Mesendoderm (in vitro differentiated cells): Measurements from ENCODE around the gene PAFAH2.

Source experiments
- DNase-seq: peaks from one replicate; pipeline ENCODE4 v3.0.0; 2013
- H2AK5ac ChIP-seq: 2 replicates; pipeline ENCODE4 v1.6.1; 2013; ENCODE audit warnings: low read length, inconsistent platforms
- H2BK120ac ChIP-seq: 2 replicates; pipeline ENCODE4 v1.6.1; 2013; ENCODE audit warnings: low read depth, mild to moderate bottlenecking, low read length, moderate library complexity, mixed read lengths
- H2BK15ac ChIP-seq: replicated peaks from 2 replicates; pipeline ENCODE4 v1.6.1; 2013; ENCODE audit warnings: low read depth, mild to moderate bottlenecking, moderate library complexity
- H2BK5ac ChIP-seq: 2 replicates; pipeline ENCODE4 v1.6.1; 2013; ENCODE audit warnings: low read length, inconsistent platforms
- H3K18ac ChIP-seq: 2 replicates; pipeline ENCODE4 v1.6.1; 2013; ENCODE audit warnings: mild to moderate bottlenecking, low read length, mixed read lengths
- H3K23ac ChIP-seq: one replicate; pipeline ENCODE4 v1.6.1; 2013; ENCODE audit warnings: low read length
- H3K27ac ChIP-seq: 2 replicates; pipeline ENCODE4 v1.5.1; 2013; ENCODE audit warnings: low read depth, mild to moderate bottlenecking, inconsistent platforms, low read length, moderate library complexity
- H3K27me3 ChIP-seq: 2 replicates; pipeline ENCODE4 v1.6.1; 2013; ENCODE audit warnings: low read length, control low read depth, mild to moderate bottlenecking, inconsistent platforms; ENCODE audit not compliant: insufficient read depth, poor library complexity
- H3K36me3 ChIP-seq: 2 replicates; pipeline ENCODE4 v1.6.1; 2013; ENCODE audit warnings: low read length, inconsistent platforms; ENCODE audit not compliant: control insufficient read depth, insufficient read depth
- H3K4ac ChIP-seq: one replicate; pipeline ENCODE4 v1.6.1; 2013; ENCODE audit warnings: low read depth, mild to moderate bottlenecking, low read length, moderate library complexity
- H3K4me1 ChIP-seq: 2 replicates; pipeline ENCODE4 v1.6.1; 2013; ENCODE audit warnings: low read depth, low read length, inconsistent platforms; ENCODE audit not compliant: control insufficient read depth
- H3K4me2 ChIP-seq: 2 replicates; pipeline ENCODE4 v1.6.1; 2013; ENCODE audit warnings: low read length
- H3K4me3 ChIP-seq: 2 replicates; pipeline ENCODE4 v1.5.1; 2013; ENCODE audit warnings: mild to moderate bottlenecking, low read length
- H3K56ac ChIP-seq: one replicate; pipeline ENCODE4 v1.6.1; 2013; ENCODE audit warnings: low read length
- H3K79me1 ChIP-seq: 2 replicates; pipeline ENCODE4 v1.6.1; 2013; ENCODE audit warnings: low read length, inconsistent platforms
- H3K79me2 ChIP-seq: 2 replicates; pipeline ENCODE4 v1.6.1; 2013; ENCODE audit warnings: mild to moderate bottlenecking, low read length; ENCODE audit not compliant: control insufficient read depth, insufficient read depth
- H3K9ac ChIP-seq: 2 replicates; pipeline ENCODE4 v1.6.1; 2013; ENCODE audit warnings: low read length, inconsistent platforms
- H4K5ac ChIP-seq: one replicate; pipeline ENCODE4 v1.6.1; 2013; ENCODE audit warnings: low read length
- H4K8ac ChIP-seq: one replicate; pipeline ENCODE4 v1.6.1; 2013; ENCODE audit warnings: low read depth, mild to moderate bottlenecking, control low read depth, low read length, moderate library complexity
- WGBS: extraction: QIAGEN DNeasy Blood & Tissue Kit; methylation state at CpG from one replicate; pipeline ENCODE4 v1.1.7; 2013; ENCODE audit warnings: low lambda C conversion rate, missing lambda C conversion rate; ENCODE audit not compliant: insufficient coverage; ENCODE audit errors: extremely low coverage; 5-methylcytosine and 5-hydroxymethylcytosine counted together

PAFAH2 gene

GRCh38 chr1:26044414-26044813 lies 46.6 kb upstream of the PAFAH2 start:
- H2AK5ac ChIP-seq: no peak overlapping the region
- WGBS: no CpG with 5 or more reads among the region's 3 CpGs
- no peak overlapping the region for H3K9ac ChIP-seq
- H3K27ac ChIP-seq: no peak overlapping the region
- no peak overlapping the region for H3K4me3 ChIP-seq
- H3K27me3 ChIP-seq: peaks cover 25% of the 10 kb centered on the region
- no peaks in the 10 kb centered on the region for H3K36me3 ChIP-seq
- no peaks in the 10 kb centered on the region for H3K79me2 ChIP-seq
- no peak overlapping the region for H4K5ac ChIP-seq
- no peak overlapping the region for H2BK120ac ChIP-seq
- H2BK15ac ChIP-seq: no peak overlapping the region
- no peak overlapping the region for H3K56ac ChIP-seq
- H3K4me2 ChIP-seq: no peak overlapping the region
- DNase-seq: no peak
- no peak overlapping the region for H4K8ac ChIP-seq
- H3K79me1 ChIP-seq: no peaks in the 10 kb centered on the region
- no peak overlapping the region for H3K18ac ChIP-seq
- H3K4ac ChIP-seq: no peak overlapping the region
- no peaks in the 10 kb centered on the region for H3K4me1 ChIP-seq
- H3K23ac ChIP-seq: no peak overlapping the region
- no peak overlapping the region for H2BK5ac ChIP-seq

GRCh38 chr1:26043765-26044164 lies 45.9 kb upstream of the PAFAH2 start:
- H4K8ac ChIP-seq: no peak overlapping the region
- no peak overlapping the region for H2BK5ac ChIP-seq
- peaks cover 25% of the 10 kb centered on the region for H3K27me3 ChIP-seq
- WGBS: no CpG with 5 or more reads among the region's 2 CpGs
- H3K18ac ChIP-seq: no peak overlapping the region
- no peak overlapping the region for H3K4me2 ChIP-seq
- H2BK120ac ChIP-seq: no peak overlapping the region
- H3K9ac ChIP-seq: no peak overlapping the region
- no peaks in the 10 kb centered on the region for H3K79me1 ChIP-seq
- H3K23ac ChIP-seq: no peak overlapping the region
- no peak overlapping the region for H3K4ac ChIP-seq
- DNase-seq: no peak
- H3K4me1 ChIP-seq: no peaks in the 10 kb centered on the region
- no peak overlapping the region for H3K4me3 ChIP-seq
- H3K79me2 ChIP-seq: no peaks in the 10 kb centered on the region
- peak overlapping the region; percentile 11 for H3K56ac ChIP-seq
- no peaks in the 10 kb centered on the region for H3K36me3 ChIP-seq
- no peak overlapping the region for H2BK15ac ChIP-seq
- H4K5ac ChIP-seq: no peak overlapping the region
- H2AK5ac ChIP-seq: no peak overlapping the region
- H3K27ac ChIP-seq: no peak overlapping the region

GRCh38 chr1:26041978-26042377 lies 44.1 kb upstream of the PAFAH2 start:
- no peaks in the 10 kb centered on the region for H3K79me1 ChIP-seq
- no CpG with 5 or more reads among the region's 4 CpGs for WGBS
- no peaks in the 10 kb centered on the region for H3K79me2 ChIP-seq
- H3K4me2 ChIP-seq: no peak overlapping the region
- no peak overlapping the region for H3K23ac ChIP-seq
- H4K5ac ChIP-seq: no peak overlapping the region
- no peaks in the 10 kb centered on the region for H3K36me3 ChIP-seq
- no peak overlapping the region for H3K9ac ChIP-seq
- H2AK5ac ChIP-seq: no peak overlapping the region
- H3K56ac ChIP-seq: no peak overlapping the region
- H3K4me1 ChIP-seq: no peaks in the 10 kb centered on the region
- no peak overlapping the region for H4K8ac ChIP-seq
- DNase-seq: no peak
- no peak overlapping the region for H3K27ac ChIP-seq
- H3K4me3 ChIP-seq: no peak overlapping the region
- no peak overlapping the region for H2BK5ac ChIP-seq
- H3K27me3 ChIP-seq: peaks cover 17% of the 10 kb centered on the region
- H3K18ac ChIP-seq: no peak overlapping the region
- H2BK15ac ChIP-seq: no peak overlapping the region
- no peak overlapping the region for H3K4ac ChIP-seq
- H2BK120ac ChIP-seq: no peak overlapping the region

- H3K9ac ChIP-seq: no peak overlapping the region
- no peak overlapping the region for H3K18ac ChIP-seq
- H3K4ac ChIP-seq: no peak overlapping the region
- no CpG with 5 or more reads among the region's 7 CpGs for WGBS
- H3K23ac ChIP-seq: no peak overlapping the region
- DNase-seq: no peak
- no peaks in the 10 kb centered on the region for H3K36me3 ChIP-seq
- no peak overlapping the region for H3K4me2 ChIP-seq
- H2BK5ac ChIP-seq: no peak overlapping the region
- H3K4me3 ChIP-seq: no peak overlapping the region
- no peak overlapping the region for H2BK15ac ChIP-seq
- no peaks in the 10 kb centered on the region for H3K79me1 ChIP-seq
- no peak overlapping the region for H4K8ac ChIP-seq
- H2AK5ac ChIP-seq: no peak overlapping the region
- H4K5ac ChIP-seq: no peak overlapping the region
- H3K56ac ChIP-seq: no peak overlapping the region
- no peak overlapping the region for H3K27ac ChIP-seq
- no peaks in the 10 kb centered on the region for H3K4me1 ChIP-seq
- H3K27me3 ChIP-seq: peaks cover 12% of the 10 kb centered on the region
- H2BK120ac ChIP-seq: no peak overlapping the region
- H3K79me2 ChIP-seq: no peaks in the 10 kb centered on the region
Observed at GRCh38 chr1:26041401-26041800, 43.5 kb upstream of the PAFAH2 start.

- H3K9ac ChIP-seq: no peak overlapping the region
- no peak overlapping the region for H3K4me2 ChIP-seq
- no peak overlapping the region for H3K4ac ChIP-seq
- no peak overlapping the region for H2BK120ac ChIP-seq
- H3K4me1 ChIP-seq: no peaks in the 10 kb centered on the region
- no peaks in the 10 kb centered on the region for H3K79me2 ChIP-seq
- no peaks in the 10 kb centered on the region for H3K36me3 ChIP-seq
- no peak overlapping the region for H3K4me3 ChIP-seq
- no peak overlapping the region for H2BK15ac ChIP-seq
- H3K27ac ChIP-seq: no peak overlapping the region
- no peak overlapping the region for H2AK5ac ChIP-seq
- H3K56ac ChIP-seq: no peak overlapping the region
- no peak for DNase-seq
- H3K23ac ChIP-seq: no peak overlapping the region
- no peaks in the 10 kb centered on the region for H3K79me1 ChIP-seq
- no peak overlapping the region for H4K8ac ChIP-seq
- no peak overlapping the region for H2BK5ac ChIP-seq
- H3K27me3 ChIP-seq: no peaks in the 10 kb centered on the region
- H3K18ac ChIP-seq: no peak overlapping the region
- H4K5ac ChIP-seq: no peak overlapping the region
- WGBS: no CpG with 5 or more reads among the region's 6 CpGs
Observed at GRCh38 chr1:26038904-26039303, 41.0 kb upstream of the PAFAH2 start.

GRCh38 chr1:26038477-26038876 lies 40.6 kb upstream of the PAFAH2 start:
- H3K4me1 ChIP-seq: no peaks in the 10 kb centered on the region
- no peaks in the 10 kb centered on the region for H3K79me1 ChIP-seq
- no peak overlapping the region for H3K27ac ChIP-seq
- no peaks in the 10 kb centered on the region for H3K79me2 ChIP-seq
- no peak overlapping the region for H3K18ac ChIP-seq
- no peak overlapping the region for H2AK5ac ChIP-seq
- no peaks in the 10 kb centered on the region for H3K36me3 ChIP-seq
- H3K56ac ChIP-seq: peak overlapping the region; percentile 11
- no peak overlapping the region for H2BK5ac ChIP-seq
- no peak overlapping the region for H3K4me2 ChIP-seq
- no peak overlapping the region for H3K23ac ChIP-seq
- no CpG with 5 or more reads among the region's 6 CpGs for WGBS
- no peak overlapping the region for H2BK15ac ChIP-seq
- H3K4me3 ChIP-seq: no peak overlapping the region
- H3K9ac ChIP-seq: no peak overlapping the region
- H3K27me3 ChIP-seq: no peaks in the 10 kb centered on the region
- no peak overlapping the region for H2BK120ac ChIP-seq
- H3K4ac ChIP-seq: no peak overlapping the region
- no peak overlapping the region for H4K5ac ChIP-seq
- no peak overlapping the region for H4K8ac ChIP-seq
- no peak for DNase-seq
